ENCODE data around the gene PLA2G2D.
"Not testable (repeated sequence)": the region's sequence is repeated elsewhere in the genome, so short reads cannot be mapped to it uniquely, and the experiment has no call there.

PLA2G2D gene

GRCh38 chr1:20142001-20142710 lies 22.8 kb upstream of the PLA2G2D start:
- no peak for DNase-seq

- no peak for DNase-seq
Measured at GRCh38 chr1:20141466-20141865, 22.1 kb upstream of the PLA2G2D start.

GRCh38 chr1:20141001-20141400 lies 21.7 kb upstream of the PLA2G2D start:
- no peak for DNase-seq

GRCh38 chr1:20139776-20140612 lies 20.7 kb upstream of the PLA2G2D start:
- DNase-seq: no peak

- no peak for DNase-seq
Measured at GRCh38 chr1:20138961-20139550, 19.7 kb upstream of the PLA2G2D start, which contains the start of gene PLA2G2F. Gene PLA2G2F, plus strand, starts transcription at chr1:20139323. Its CDS starts 105 bp downstream, at chr1:20139428.

- no peak for DNase-seq
Measured at GRCh38 chr1:20138346-20138745, 19.0 kb upstream of the PLA2G2D start.

- DNase-seq: no peak
Measured at GRCh38 chr1:20137604-20138003, 18.3 kb upstream of the PLA2G2D start.

- DNase-seq: no peak
Measured at GRCh38 chr1:20137055-20137454, 17.7 kb upstream of the PLA2G2D start.

GRCh38 chr1:20136249-20136648 lies 16.9 kb upstream of the PLA2G2D start:
- DNase-seq: no peak

- DNase-seq: no peak
Measured at GRCh38 chr1:20134995-20135394, 15.7 kb upstream of the PLA2G2D start.

GRCh38 chr1:20130518-20130917 lies 11.2 kb upstream of the PLA2G2D start:
- not testable (repeated sequence) for DNase-seq

GRCh38 chr1:20126806-20127440 lies 7.6 kb upstream of the PLA2G2D start:
- DNase-seq: no peak

GRCh38 chr1:20126041-20126805 lies 6.9 kb upstream of the PLA2G2D start:
- no peak for DNase-seq

- DNase-seq: no peak
Measured at GRCh38 chr1:20125100-20125499, 5.8 kb upstream of the PLA2G2D start.

GRCh38 chr1:20124456-20125057 lies 5.2 kb upstream of the PLA2G2D start:
- no peak for DNase-seq

GRCh38 chr1:20123722-20124455 lies 4.6 kb upstream of the PLA2G2D start:
- no peak for DNase-seq

GRCh38 chr1:20120796-20121195 lies 1.5 kb upstream of the PLA2G2D start:
- DNase-seq: no peak

GRCh38 chr1:20117236-20117635 lies 2.1 kb downstream of the PLA2G2D start:
- no peak for DNase-seq

GRCh38 chr1:20115916-20116315 lies 3.4 kb downstream of the PLA2G2D start:
- no peak for DNase-seq

- DNase-seq: no peak
Measured at GRCh38 chr1:20115479-20115878, 3.9 kb downstream of the PLA2G2D start.

- DNase-seq: no peak
Measured at GRCh38 chr1:20114021-20114648, 5.2 kb downstream of the PLA2G2D start.

All from T-helper 1 cell (primary cell).